GM21367 (cell line): ENCODE data around the gene TMEM204.

Experiments
- ATAC-seq: cut with Tn5 transposase; IDR thresholded peaks from one replicate; pipeline ENCODE4 v1.9.1; 2021; ENCODE audit not compliant: unreplicated experiment

Gene TMEM204

GRCh38 chr16:1537138-1537577 is 3.7 kb downstream of the TMEM204 start:
- no peak for ATAC-seq

GRCh38 chr16:1537763-1538289 is 4.4 kb downstream of the TMEM204 start:
- no peak for ATAC-seq

- no peak for ATAC-seq
Measured at GRCh38 chr16:1538804-1539520, 5.5 kb downstream of the TMEM204 start.

- ATAC-seq = no peak
Measured at GRCh38 chr16:1539720-1540555, 6.5 kb downstream of the TMEM204 start.

- no peak for ATAC-seq
Measured at GRCh38 chr16:1540556-1540855, 7.0 kb downstream of the TMEM204 start.

- ATAC-seq = no peak
Measured at GRCh38 chr16:1541293-1542165, 8.1 kb downstream of the TMEM204 start.

GRCh38 chr16:1542166-1542500 is 8.7 kb downstream of the TMEM204 start:
- ATAC-seq = no peak

- no peak for ATAC-seq
Measured at GRCh38 chr16:1542533-1542932, 9.1 kb downstream of the TMEM204 start.

GRCh38 chr16:1543085-1543896 is 9.8 kb downstream of the TMEM204 start:
- ATAC-seq = no peak

GRCh38 chr16:1545044-1546040 is 11.9 kb downstream of the TMEM204 start:
- no peak for ATAC-seq

GRCh38 chr16:1546430-1546829 is 13.0 kb downstream of the TMEM204 start:
- ATAC-seq = no peak

- ATAC-seq = no peak
Measured at GRCh38 chr16:1548233-1548632, 14.8 kb downstream of the TMEM204 start.

- no peak for ATAC-seq
Measured at GRCh38 chr16:1548727-1549126, 15.3 kb downstream of the TMEM204 start.

- ATAC-seq = no peak
Measured at GRCh38 chr16:1550069-1550468, 16.6 kb downstream of the TMEM204 start.

GRCh38 chr16:1550696-1551095 is 17.2 kb downstream of the TMEM204 start:
- no peak for ATAC-seq

GRCh38 chr16:1551166-1551565 is 17.7 kb downstream of the TMEM204 start:
- ATAC-seq = no peak

- no peak for ATAC-seq
Measured at GRCh38 chr16:1552129-1552528, 18.7 kb downstream of the TMEM204 start.

- ATAC-seq = no peak
Measured at GRCh38 chr16:1553946-1554825, 20.7 kb downstream of the TMEM204 start.
